Mesodermal cell (in vitro differentiated cells): ENCODE data around the gene SLAMF6.

Experiments used
- H3K27ac ChIP-seq: 2 replicates; pipeline ENCODE4 v1.7.0; 2013; ENCODE audit warnings: mild to moderate bottlenecking, low read depth, low read length, moderate library complexity; ENCODE audit not compliant: severe bottlenecking
- H3K36me3 ChIP-seq: 2 replicates; pipeline ENCODE4 v1.7.1; 2013; ENCODE audit warnings: mild to moderate bottlenecking, low read length, moderate library complexity; ENCODE audit not compliant: control insufficient read depth, insufficient read depth
- H3K4me1 ChIP-seq: one replicate; pipeline ENCODE4 v1.7.1; 2013; ENCODE audit warnings: mild to moderate bottlenecking, low read length; ENCODE audit not compliant: insufficient read depth, control insufficient read depth, poor library complexity, severe bottlenecking
- H3K4me3 ChIP-seq: 2 replicates; pipeline ENCODE4 v1.7.0; 2013; ENCODE audit warnings: low read length, control low read depth, mild to moderate bottlenecking; ENCODE audit not compliant: insufficient read depth, poor library complexity, severe bottlenecking; ENCODE audit errors: extremely low read depth
- H3K9me3 ChIP-seq: 2 replicates; pipeline ENCODE4 v1.7.1; 2013; ENCODE audit warnings: mild to moderate bottlenecking, low read length, moderate library complexity; ENCODE audit not compliant: control insufficient read depth
- WGBS, 2 experiments: methylation state at CpG; one replicate each; pipeline ENCODE4 v1.1.5; 2013; ENCODE audit warnings: missing lambda C conversion rate in 2 of 2; ENCODE audit not compliant: insufficient coverage in 2 of 2; 5-methylcytosine and 5-hydroxymethylcytosine counted together

SLAMF6 gene

DNA sequence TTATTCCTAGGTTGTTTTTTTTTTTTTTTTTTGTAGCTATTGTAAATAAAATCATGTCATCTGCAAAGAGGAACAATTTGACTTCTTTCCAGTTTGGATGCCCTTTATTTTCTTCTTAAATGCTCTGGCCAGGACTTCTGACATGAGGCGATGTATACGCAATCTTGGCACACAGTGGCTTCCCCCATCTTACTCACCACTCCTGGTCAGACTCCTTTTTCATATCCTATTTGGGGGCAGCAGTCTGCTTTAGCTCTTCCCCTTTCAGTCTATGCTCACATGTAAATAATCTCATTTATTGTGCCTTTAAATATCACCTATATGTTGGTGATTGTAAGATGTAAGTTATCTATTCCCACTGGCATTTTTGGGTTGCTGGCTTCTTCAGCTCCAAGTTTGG, 56.1 kb downstream of the SLAMF6 start:
- Histone ChIP-seq H3K9me3 (no peaks in the 10 kb centered on the region), H3K36me3 (no peaks in the 10 kb centered on the region), H3K4me1 (no peaks in the 10 kb centered on the region), H3K4me3 (no peak overlapping the region), H3K27ac (no peak overlapping the region)
- WGBS, 2 experiments, result 94 to 100% methylated on average over 2 of the region's 2 CpGs

DNA sequence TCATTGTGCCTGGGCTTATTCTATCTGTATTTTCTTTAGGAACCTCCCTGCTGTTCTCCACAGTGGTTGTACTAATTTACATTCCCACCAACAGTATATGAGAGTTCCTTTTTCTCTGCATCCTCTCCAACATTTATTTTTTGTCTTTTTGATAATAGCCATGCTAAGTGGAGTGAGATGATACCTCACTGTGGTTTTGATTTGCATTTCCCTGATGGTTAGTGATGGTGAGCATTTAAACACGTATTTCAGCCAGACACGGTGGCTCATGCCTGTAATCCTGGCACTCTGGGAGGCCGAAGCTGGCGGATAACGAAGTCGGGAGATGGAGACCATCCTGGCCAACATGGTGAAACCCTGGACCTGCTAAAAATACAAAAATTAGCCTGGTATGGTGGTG, 57.9 kb downstream of the SLAMF6 start:
- Histone ChIP-seq H3K36me3 (no peaks in the 10 kb centered on the region), H3K4me3 (no peak overlapping the region), H3K4me1 (peaks cover 4% of the 10 kb centered on the region), H3K9me3 (no peaks in the 10 kb centered on the region), H3K27ac (no peak overlapping the region)
- 87 to 96% methylated on average over 6 of the region's 6 CpGs for WGBS, 2 experiments

DNA sequence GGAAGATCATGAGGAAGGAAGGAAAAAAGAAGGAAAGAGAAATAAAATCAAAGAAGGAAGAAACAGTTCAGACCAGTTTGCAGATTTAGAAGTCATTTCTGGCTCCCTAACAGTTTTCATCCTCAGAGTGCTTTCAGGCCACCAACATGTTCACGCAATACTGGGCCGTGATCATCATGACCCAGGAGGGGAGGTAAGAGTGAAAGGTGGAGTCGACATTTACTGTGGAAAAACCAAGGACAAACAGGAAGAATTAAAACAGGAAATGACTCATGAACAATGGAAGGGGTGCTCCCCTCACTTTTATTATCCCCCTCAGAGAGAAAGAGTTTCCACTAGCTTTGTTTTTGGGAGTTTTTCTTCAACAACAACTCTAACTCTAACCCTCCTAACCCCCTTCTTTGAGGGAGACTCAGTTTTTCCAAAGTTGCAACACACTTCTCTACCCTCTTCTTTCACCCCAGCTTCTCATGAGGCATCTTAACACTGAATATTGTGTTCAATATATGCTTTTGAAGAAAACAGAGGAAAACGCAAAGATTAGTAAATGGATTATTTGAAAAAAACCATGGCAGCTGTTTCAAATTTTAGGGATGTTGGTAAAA, 62.3 kb downstream of the SLAMF6 start:
- Histone ChIP-seq H3K9me3 (no peaks in the 10 kb centered on the region), H3K4me1 (peaks cover 4% of the 10 kb centered on the region), H3K4me3 (no peak overlapping the region), H3K27ac (peak overlapping the region; percentile 7), H3K36me3 (no peaks in the 10 kb centered on the region)
- WGBS, 2 experiments, result 90% methylated on average over 1 to 2 of the region's 4 CpGs

DNA sequence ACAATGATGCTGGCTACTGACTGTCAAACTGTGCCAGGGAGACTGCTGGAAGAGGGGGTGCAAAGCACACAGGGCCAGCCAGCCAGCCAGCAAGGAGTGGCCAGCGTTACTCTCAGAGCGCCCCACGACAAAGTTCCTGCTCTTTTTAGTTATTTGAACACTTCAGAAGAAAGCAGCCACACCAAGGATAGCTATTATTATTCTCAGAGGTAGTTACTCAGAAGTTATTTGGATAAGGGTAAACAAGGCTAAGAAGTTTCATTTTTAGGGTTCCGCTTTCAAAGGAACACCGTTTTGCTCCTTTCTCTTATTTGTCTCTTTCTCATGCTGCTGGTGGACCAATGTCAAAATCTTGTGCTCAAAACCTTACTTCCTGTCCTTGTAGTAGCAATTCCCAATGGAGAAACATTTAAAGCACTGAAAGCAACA, 62.8 kb downstream of the SLAMF6 start:
- Histone ChIP-seq H3K4me1 (peaks cover 4% of the 10 kb centered on the region), H3K9me3 (no peaks in the 10 kb centered on the region), H3K36me3 (no peaks in the 10 kb centered on the region), H3K4me3 (no peak overlapping the region), H3K27ac (peak overlapping the region; percentile 7)
- 100% methylated on average over 1 of the region's 5 CpGs for WGBS, 2 experiments

DNA sequence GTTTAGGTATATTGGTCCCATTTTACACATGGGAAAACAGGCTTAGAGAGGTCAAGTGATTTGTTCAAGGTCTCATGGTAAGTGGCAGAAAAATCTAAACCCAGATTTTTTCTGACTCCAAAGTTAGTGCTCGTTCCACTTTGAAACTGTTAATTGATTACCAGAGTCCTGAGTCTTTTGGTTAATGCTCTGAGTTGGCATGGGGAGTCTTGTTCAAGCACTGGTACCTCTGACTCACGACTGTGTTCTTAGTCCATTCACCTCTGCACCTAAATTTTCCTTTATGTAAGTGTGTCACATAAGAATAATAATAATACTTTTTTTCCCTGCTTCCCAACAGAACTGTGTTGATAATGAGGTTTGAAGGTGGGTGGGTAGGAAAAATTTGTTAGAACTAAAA, 63.4 kb downstream of the SLAMF6 start:
- H3K36me3 ChIP-seq, result no peaks in the 10 kb centered on the region
- H3K4me3 ChIP-seq, result no peak overlapping the region
- no peak overlapping the region for H3K27ac ChIP-seq
- peaks cover 4% of the 10 kb centered on the region for H3K4me1 ChIP-seq
- no peaks in the 10 kb centered on the region for H3K9me3 ChIP-seq
- WGBS, 2 experiments, result 100% methylated on average over 1 of the region's 2 CpGs; no CpG with 5 or more reads in 1 of the 2 experiments

DNA sequence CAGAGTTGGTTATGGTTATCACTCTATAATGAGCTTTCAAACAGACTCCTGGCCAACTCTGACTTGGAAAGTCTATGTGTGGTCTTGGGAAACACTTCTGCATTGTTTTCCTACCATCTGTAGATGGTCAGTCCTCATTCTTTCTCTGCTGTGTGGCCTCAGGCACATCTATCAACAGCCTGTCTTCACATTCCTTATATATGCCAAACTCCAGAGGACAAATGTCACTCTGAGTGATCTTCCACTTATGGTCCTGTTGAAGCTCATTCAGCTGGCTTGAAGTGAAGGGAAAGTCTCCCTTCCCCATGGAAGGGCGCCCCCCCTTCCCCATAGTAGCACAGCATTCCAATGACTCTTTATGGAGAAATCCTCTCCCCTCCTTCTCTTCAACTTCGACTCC, 64.0 kb downstream of the SLAMF6 start:
- Histone ChIP-seq H3K4me1 (peaks cover 4% of the 10 kb centered on the region), H3K36me3 (no peaks in the 10 kb centered on the region), H3K27ac (no peak overlapping the region), H3K9me3 (no peaks in the 10 kb centered on the region), H3K4me3 (no peak overlapping the region)
- no CpG with 5 or more reads among the region's 2 CpGs for WGBS, 2 experiments

DNA sequence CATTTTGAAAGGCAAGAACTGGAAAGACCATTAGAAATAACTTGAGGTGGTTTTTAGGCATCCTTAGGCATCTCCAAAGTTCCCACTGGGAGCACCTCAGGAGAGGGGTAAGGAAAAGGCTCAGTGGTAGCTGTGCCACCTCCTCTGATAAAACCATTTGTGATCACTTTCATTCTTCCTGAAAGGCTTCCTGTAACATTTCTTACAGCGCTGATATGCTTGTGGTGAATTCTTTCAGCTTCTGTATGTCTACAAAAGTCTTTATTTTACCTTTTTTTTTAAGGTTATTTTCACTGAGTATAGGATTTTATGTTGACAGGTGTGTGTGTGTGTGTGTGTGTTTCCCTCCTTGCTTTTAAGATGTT, 67.9 kb downstream of the SLAMF6 start:
- Histone ChIP-seq H3K9me3 (no peaks in the 10 kb centered on the region), H3K36me3 (no peaks in the 10 kb centered on the region), H3K4me1 (no peaks in the 10 kb centered on the region), H3K27ac (no peak overlapping the region), H3K4me3 (no peak overlapping the region)
- no CpG with 5 or more reads among the region's 1 CpG for WGBS, 2 experiments

DNA sequence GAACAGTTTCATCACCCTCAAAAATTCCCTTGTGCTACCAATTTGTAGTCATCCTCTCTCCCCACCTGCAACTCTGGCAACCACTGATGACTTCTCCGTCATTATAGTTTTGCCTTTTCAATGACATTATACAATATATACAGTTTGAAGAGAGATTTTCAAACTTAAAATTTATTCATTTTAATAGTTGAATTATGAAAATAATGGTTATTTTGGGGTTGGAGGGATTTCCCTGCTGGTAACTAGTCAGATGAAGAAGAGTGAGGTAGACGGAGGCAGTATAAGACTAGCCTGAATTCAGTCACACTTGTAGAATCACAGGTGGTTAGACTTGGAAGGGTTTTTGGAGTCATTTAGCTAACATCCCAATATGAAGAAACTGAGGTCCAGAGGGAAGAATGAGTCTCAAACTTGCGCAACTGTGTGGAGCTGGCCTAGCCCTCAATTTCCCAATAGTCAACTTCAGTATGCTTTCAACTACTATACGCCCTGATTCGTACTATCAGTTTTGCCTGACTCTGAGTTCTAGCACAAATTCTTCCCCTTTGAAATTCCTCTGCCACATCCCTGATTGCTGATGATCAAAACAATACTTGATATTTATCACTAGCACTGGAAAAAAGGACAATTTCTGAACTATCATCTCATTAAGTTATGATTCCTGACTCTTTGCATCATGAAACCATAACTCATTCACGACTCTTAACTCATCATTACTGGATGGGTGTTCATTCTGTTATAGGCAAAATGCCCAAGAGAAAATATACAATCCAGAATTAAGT, 68.5 kb downstream of the SLAMF6 start:
- Histone ChIP-seq H3K4me3 (no peak overlapping the region), H3K27ac (no peak overlapping the region), H3K9me3 (no peaks in the 10 kb centered on the region), H3K4me1 (no peaks in the 10 kb centered on the region), H3K36me3 (no peaks in the 10 kb centered on the region)
- WGBS, 2 experiments, result 87 to 92% methylated on average over 3 of the region's 6 CpGs

DNA sequence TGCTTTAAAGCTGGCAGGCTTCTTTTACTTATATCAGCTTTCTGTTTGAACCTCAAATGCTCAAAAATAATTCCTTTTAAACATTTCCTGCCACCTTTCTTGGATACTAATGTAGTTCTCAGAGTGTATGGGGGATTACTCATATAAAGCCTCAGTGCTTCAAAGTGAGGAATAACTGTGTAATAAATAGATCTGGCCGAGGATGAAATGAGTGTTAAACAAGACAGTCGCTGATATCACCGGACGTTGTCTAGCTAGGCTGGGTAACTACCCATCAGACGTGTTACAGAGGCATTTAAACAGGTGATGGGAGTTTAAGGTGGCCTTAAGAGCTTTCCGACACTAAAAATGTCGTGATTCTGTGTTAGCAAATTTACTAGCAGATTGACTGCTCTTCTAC, 69.6 kb downstream of the SLAMF6 start:
- H3K36me3 ChIP-seq, result no peaks in the 10 kb centered on the region
- WGBS, 2 experiments, result 94 to 95% methylated on average over 7 of the region's 7 CpGs

DNA sequence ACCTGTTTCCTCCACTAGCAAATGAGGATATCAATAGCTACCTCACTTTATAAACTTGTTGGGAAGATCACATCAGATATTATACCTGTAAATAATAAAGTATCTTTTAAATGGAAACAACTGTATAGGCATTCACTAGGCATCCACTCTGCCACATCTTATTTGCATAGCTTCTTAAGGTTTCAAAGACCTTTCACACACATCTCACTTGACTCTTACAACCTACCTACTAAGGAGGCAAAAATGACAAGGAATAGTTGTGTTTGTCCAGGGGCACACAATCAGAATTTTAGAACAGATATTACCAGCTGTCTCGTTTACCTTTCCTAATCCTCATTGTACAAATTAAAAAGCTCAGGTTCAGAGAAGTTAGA, 71.2 kb downstream of the SLAMF6 start:
- 90 to 92% methylated on average over 1 of the region's 1 CpG for WGBS, 2 experiments
- Histone ChIP-seq H3K4me3 (no peak overlapping the region), H3K9me3 (no peaks in the 10 kb centered on the region), H3K36me3 (no peaks in the 10 kb centered on the region), H3K27ac (no peak overlapping the region), H3K4me1 (no peaks in the 10 kb centered on the region)

More for the DNA sequence above, 69.6 kb downstream of the SLAMF6 start:
- H3K27ac ChIP-seq, result no peak overlapping the region
- no peak overlapping the region for H3K4me3 ChIP-seq
- H3K4me1 ChIP-seq, result no peaks in the 10 kb centered on the region
- no peaks in the 10 kb centered on the region for H3K9me3 ChIP-seq
